Adrenal gland (tissue), 5 donors: ENCODE data around the gene ATP8A2.
"Not testable (repeated sequence)": the region's sequence is repeated elsewhere in the genome, so short reads cannot be mapped to it uniquely, and the experiment has no call there.

Experiments used
- POLR2A ChIP-seq, 2 donors: fragments of 450-650 bp; IDR thresholded peaks; one replicate each; pipeline ENCODE4 v1.6.1; 2017; ENCODE audit warnings: antibody characterized with exemption in 2 of 2, mild to moderate bottlenecking in 2 of 2, moderate library complexity in 1 of 2
- TF ChIP-seq, protein P1 (sequence below), 6 experiments: fragments of 450-650 bp in 4 of 6; fragments of 200-600 bp in 2 of 6; sonication (generic) in 1 of 6; IDR thresholded peaks; 1 replicate in 5 of 6; 2 replicates in 1 of 6; pipeline versions ENCODE4 v1.5.1 to v1.8.0; 2016 to 2021; ENCODE audit warnings: antibody characterized with exemption in 6 of 6, mild to moderate bottlenecking in 2 of 6, moderate library complexity in 1 of 6
- donor health status: DM: no; HTN: no; CAD: no.

DNA sequence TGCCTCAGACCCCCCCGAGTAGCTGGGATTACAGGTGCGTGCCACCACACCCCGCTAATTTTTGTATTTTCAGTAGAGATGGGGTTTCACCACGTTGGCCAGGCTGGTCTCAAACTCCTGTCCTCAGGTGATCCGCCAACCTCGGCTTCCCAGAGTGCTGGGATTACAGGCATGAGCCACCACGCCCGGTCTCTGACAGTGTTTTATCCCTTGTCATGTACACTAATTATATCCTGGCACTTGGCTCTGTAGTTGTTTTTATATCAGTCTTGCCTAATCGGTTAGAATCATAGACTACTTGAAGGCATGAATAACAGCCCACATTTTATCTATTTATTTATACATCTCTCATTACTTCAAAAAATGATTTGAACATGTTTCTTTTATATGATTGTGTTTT lies 455.4 kb downstream of the ATP8A2 start:
- TF ChIP-seq, protein P1, sequence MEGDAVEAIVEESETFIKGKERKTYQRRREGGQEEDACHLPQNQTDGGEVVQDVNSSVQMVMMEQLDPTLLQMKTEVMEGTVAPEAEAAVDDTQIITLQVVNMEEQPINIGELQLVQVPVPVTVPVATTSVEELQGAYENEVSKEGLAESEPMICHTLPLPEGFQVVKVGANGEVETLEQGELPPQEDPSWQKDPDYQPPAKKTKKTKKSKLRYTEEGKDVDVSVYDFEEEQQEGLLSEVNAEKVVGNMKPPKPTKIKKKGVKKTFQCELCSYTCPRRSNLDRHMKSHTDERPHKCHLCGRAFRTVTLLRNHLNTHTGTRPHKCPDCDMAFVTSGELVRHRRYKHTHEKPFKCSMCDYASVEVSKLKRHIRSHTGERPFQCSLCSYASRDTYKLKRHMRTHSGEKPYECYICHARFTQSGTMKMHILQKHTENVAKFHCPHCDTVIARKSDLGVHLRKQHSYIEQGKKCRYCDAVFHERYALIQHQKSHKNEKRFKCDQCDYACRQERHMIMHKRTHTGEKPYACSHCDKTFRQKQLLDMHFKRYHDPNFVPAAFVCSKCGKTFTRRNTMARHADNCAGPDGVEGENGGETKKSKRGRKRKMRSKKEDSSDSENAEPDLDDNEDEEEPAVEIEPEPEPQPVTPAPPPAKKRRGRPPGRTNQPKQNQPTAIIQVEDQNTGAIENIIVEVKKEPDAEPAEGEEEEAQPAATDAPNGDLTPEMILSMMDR (IDR thresholded peaks at IDR 0.05): not testable (repeated sequence)
- not testable (repeated sequence) for TF ChIP-seq POLR2A (IDR thresholded peaks at IDR 0.05)
